Ectodermal cell (in vitro differentiated cells): ENCODE data around the gene RPUSD1.
"Not testable (repeated sequence)": the region's sequence is repeated elsewhere in the genome, so short reads cannot be mapped to it uniquely, and the experiment has no call there.

Experiments used
- H3K27ac ChIP-seq: 2 replicates; pipeline ENCODE4 v1.7.0; 2013; ENCODE audit warnings: mild to moderate bottlenecking, low read depth, low read length; ENCODE audit not compliant: insufficient read depth, poor library complexity, severe bottlenecking
- H3K27me3 ChIP-seq: 2 replicates; pipeline ENCODE4 v1.7.0; 2013; ENCODE audit warnings: mild to moderate bottlenecking, low read length; ENCODE audit not compliant: insufficient read depth, control insufficient read depth, poor library complexity, severe bottlenecking
- H3K36me3 ChIP-seq: one replicate; pipeline ENCODE4 v1.7.0; 2013; ENCODE audit warnings: low read length; ENCODE audit not compliant: control insufficient read depth, insufficient read depth
- H3K4me1 ChIP-seq: one replicate; pipeline ENCODE4 v1.7.0; 2013; ENCODE audit warnings: low read length; ENCODE audit not compliant: control insufficient read depth, insufficient read depth
- H3K4me3 ChIP-seq: 2 replicates; pipeline ENCODE4 v1.7.0; 2013; ENCODE audit warnings: low read depth, low read length, control low read depth; ENCODE audit not compliant: insufficient read depth
- H3K9me3 ChIP-seq: 2 replicates; pipeline ENCODE4 v1.7.0; 2013; ENCODE audit warnings: mild to moderate bottlenecking, low read length, moderate library complexity; ENCODE audit not compliant: control insufficient read depth
- WGBS, 2 experiments: methylation state at CpG; one replicate each; pipeline ENCODE4 v1.1.7; 2013; ENCODE audit warnings: missing lambda C conversion rate in 2 of 2; 5-methylcytosine and 5-hydroxymethylcytosine counted together

The RPUSD1 gene

GRCh38 chr16:760545-761343, 27.4 kb downstream of the RPUSD1 start, which contains the start of gene MSLN:
MSLN (plus strand) TSS chr16:760734; CDS start chr16:762681, 1,947 bp downstream.
- WGBS, 2 experiments: 90% methylated on average over 37 of the region's 37 CpGs
- H3K9me3 ChIP-seq: no peaks in the 10 kb centered on the region
- H3K27ac ChIP-seq: no peak within 1 kb of the TSS
- H3K4me3 ChIP-seq: no peak within 1 kb of the TSS
- peaks cover 3% of the 10 kb centered on the region for H3K4me1 ChIP-seq
- no peaks in the 10 kb centered on the region for H3K36me3 ChIP-seq
- H3K27me3 ChIP-seq: no peaks in the 10 kb centered on the region

GRCh38 chr16:760065-760464, 28.1 kb downstream of the RPUSD1 start:
- H3K4me1 ChIP-seq: peaks cover 3% of the 10 kb centered on the region
- WGBS, 2 experiments: 91 to 94% methylated on average over 15 of the region's 15 CpGs
- no peaks in the 10 kb centered on the region for H3K9me3 ChIP-seq
- H3K4me3 ChIP-seq: no peak overlapping the region
- no peak overlapping the region for H3K27ac ChIP-seq
- H3K36me3 ChIP-seq: no peaks in the 10 kb centered on the region
- no peaks in the 10 kb centered on the region for H3K27me3 ChIP-seq

GRCh38 chr16:759110-759910, 28.9 kb downstream of the RPUSD1 start:
- Histone ChIP-seq H3K4me1 (peaks cover 3% of the 10 kb centered on the region), H3K27ac (no peak overlapping the region), H3K4me3 (no peak overlapping the region), H3K36me3 (no peaks in the 10 kb centered on the region), H3K27me3 (no peaks in the 10 kb centered on the region), H3K9me3 (no peaks in the 10 kb centered on the region)
- WGBS, 2 experiments: 91 to 92% methylated on average over 34 of the region's 34 CpGs

GRCh38 chr16:756428-756827, 31.8 kb downstream of the RPUSD1 start:
- Histone ChIP-seq H3K27ac (no peak overlapping the region), H3K36me3 (no peaks in the 10 kb centered on the region), H3K4me1 (peaks cover 11% of the 10 kb centered on the region), H3K4me3 (no peak overlapping the region), H3K27me3 (no peaks in the 10 kb centered on the region), H3K9me3 (no peaks in the 10 kb centered on the region)
- 96% methylated on average over 5 of the region's 5 CpGs for WGBS, 2 experiments

- no peaks in the 10 kb centered on the region for H3K36me3 ChIP-seq
- no peak overlapping the region for H3K27ac ChIP-seq
- H3K9me3 ChIP-seq: no peaks in the 10 kb centered on the region
- WGBS, 2 experiments: 82 to 84% methylated on average over 11 of the region's 11 CpGs
- H3K4me3 ChIP-seq: no peak overlapping the region
- H3K4me1 ChIP-seq: peaks cover 13% of the 10 kb centered on the region
- no peaks in the 10 kb centered on the region for H3K27me3 ChIP-seq
Measured at GRCh38 chr16:754656-755055, 33.5 kb downstream of the RPUSD1 start.

GRCh38 chr16:754121-754607, 34.0 kb downstream of the RPUSD1 start:
- H3K4me1 ChIP-seq: peaks cover 13% of the 10 kb centered on the region
- not testable (repeated sequence) for H3K9me3 ChIP-seq, H3K27ac ChIP-seq, H3K4me3 ChIP-seq, H3K36me3 ChIP-seq, H3K27me3 ChIP-seq
- WGBS, 2 experiments: 91 to 92% methylated on average over 11 of the region's 11 CpGs

GRCh38 chr16:752007-752312, 36.2 kb downstream of the RPUSD1 start:
- H3K9me3 ChIP-seq: no peaks in the 10 kb centered on the region
- H3K27me3 ChIP-seq: no peaks in the 10 kb centered on the region
- no peak overlapping the region for H3K27ac ChIP-seq
- H3K4me3 ChIP-seq: no peak overlapping the region
- 10 to 15% methylated on average over 10 of the region's 10 CpGs for WGBS, 2 experiments
- no peaks in the 10 kb centered on the region for H3K36me3 ChIP-seq
- H3K4me1 ChIP-seq: peaks cover 13% of the 10 kb centered on the region

GRCh38 chr16:751152-752006, 36.8 kb downstream of the RPUSD1 start:
- no peak overlapping the region for H3K27ac ChIP-seq
- no peaks in the 10 kb centered on the region for H3K36me3 ChIP-seq
- no peak overlapping the region for H3K4me3 ChIP-seq
- peaks cover 13% of the 10 kb centered on the region for H3K4me1 ChIP-seq
- 63 to 69% methylated on average over 39 of the region's 39 CpGs for WGBS, 2 experiments
- no peaks in the 10 kb centered on the region for H3K27me3 ChIP-seq
- no peaks in the 10 kb centered on the region for H3K9me3 ChIP-seq

- 83 to 87% methylated on average over 9 of the region's 9 CpGs for WGBS, 2 experiments
- no peaks in the 10 kb centered on the region for H3K36me3 ChIP-seq
- H3K27me3 ChIP-seq: no peaks in the 10 kb centered on the region
- no peak overlapping the region for H3K4me3 ChIP-seq
- no peaks in the 10 kb centered on the region for H3K9me3 ChIP-seq
- H3K27ac ChIP-seq: no peak overlapping the region
- peaks cover 13% of the 10 kb centered on the region for H3K4me1 ChIP-seq
Measured at GRCh38 chr16:750485-750884, 37.7 kb downstream of the RPUSD1 start.
